Osteocyte (in vitro differentiated cells): ENCODE data around the gene GSDMA. TPM values are rescaled to one million over a fixed set of nuclear protein-coding genes. Genes with fewer than 3 reads are reported as not detected.
A peak's percentile ranks its signal among the peaks of the same experiment; 100 is the strongest.

Experiments
- DNase-seq: peaks from one replicate; pipeline ENCODE4 v3.0.0; 2021; ENCODE audit warnings: mixed read lengths; ENCODE audit not compliant: unreplicated experiment; ENCODE audit errors: extremely low spot score
- H3K27ac Mint-ChIP-seq: one replicate; pipeline ENCODE4 v1.8.0; 2021; ENCODE audit warnings: mild to moderate bottlenecking, mixed read lengths; ENCODE audit not compliant: unreplicated experiment
- H3K27me3 Mint-ChIP-seq: one replicate; pipeline ENCODE4 v1.8.0; 2021; ENCODE audit warnings: mixed read lengths; ENCODE audit not compliant: unreplicated experiment
- H3K36me3 Mint-ChIP-seq: one replicate; pipeline ENCODE4 v1.8.0; 2021; ENCODE audit warnings: mixed read lengths; ENCODE audit not compliant: unreplicated experiment
- H3K4me1 Mint-ChIP-seq: one replicate; pipeline ENCODE4 v1.8.0; 2021; ENCODE audit warnings: mixed read lengths; ENCODE audit not compliant: unreplicated experiment
- H3K4me3 Mint-ChIP-seq: one replicate; pipeline ENCODE4 v1.8.0; 2021; ENCODE audit warnings: mild to moderate bottlenecking, moderate library complexity, mixed read lengths; ENCODE audit not compliant: unreplicated experiment
- H3K9me3 Mint-ChIP-seq: one replicate; pipeline ENCODE4 v1.8.0; 2021; ENCODE audit warnings: mixed read lengths; ENCODE audit not compliant: unreplicated experiment
- CTCF ChIP-seq: fragments of 200-600 bp; sonication (generic); IDR thresholded peaks from 2 replicates; pipeline ENCODE4 v1.5.0; 2021; ENCODE audit warnings: antibody characterized with exemption, mild to moderate bottlenecking, moderate library complexity
- total RNA-seq: library from RNA; stranded (reverse); gene quantifications from 2 replicates; pipeline ENCODE4 v1.2.1, GENCODE V29; 2021

The GSDMA gene
- total RNA-seq, 1 donor from 2014 or later: not detected

GRCh38 chr17:39972271-39972670 is 9.5 kb downstream of the GSDMA start:
- H3K27ac Mint-ChIP-seq: peak overlapping the region; percentile 58
- no peak overlapping the region for H3K4me3 Mint-ChIP-seq
- no peak for TF ChIP-seq CTCF
- no peaks in the 10 kb centered on the region for H3K36me3 Mint-ChIP-seq
- no peak for DNase-seq
- peaks cover 6% of the 10 kb centered on the region for H3K4me1 Mint-ChIP-seq
- no peaks in the 10 kb centered on the region for H3K9me3 Mint-ChIP-seq
- H3K27me3 Mint-ChIP-seq: peaks cover 61% of the 10 kb centered on the region

- no peak overlapping the region for H3K4me3 Mint-ChIP-seq
- peaks cover 57% of the 10 kb centered on the region for H3K27me3 Mint-ChIP-seq
- no peaks in the 10 kb centered on the region for H3K9me3 Mint-ChIP-seq
- H3K27ac Mint-ChIP-seq: no peak overlapping the region
- no peak for DNase-seq
- TF ChIP-seq CTCF: no peak
- H3K36me3 Mint-ChIP-seq: no peaks in the 10 kb centered on the region
- H3K4me1 Mint-ChIP-seq: peaks cover 6% of the 10 kb centered on the region
Measured at GRCh38 chr17:39973496-39973895, 10.7 kb downstream of the GSDMA start.

GRCh38 chr17:39974433-39974832 is 11.6 kb downstream of the GSDMA start:
- Mint-ChIP-seq H3K9me3 (no peaks in the 10 kb centered on the region), H3K4me3 (no peak overlapping the region), H3K36me3 (no peaks in the 10 kb centered on the region), H3K4me1 (peaks cover 10% of the 10 kb centered on the region), H3K27me3 (peaks cover 49% of the 10 kb centered on the region), H3K27ac (no peak overlapping the region)
- DNase-seq: no peak
- TF ChIP-seq CTCF: no peak

- Mint-ChIP-seq H3K4me3 (no peak overlapping the region), H3K27me3 (peaks cover 37% of the 10 kb centered on the region), H3K27ac (no peak overlapping the region), H3K4me1 (peaks cover 16% of the 10 kb centered on the region), H3K9me3 (no peaks in the 10 kb centered on the region), H3K36me3 (no peaks in the 10 kb centered on the region)
- DNase-seq: no peak
- TF ChIP-seq CTCF: no peak
Measured at GRCh38 chr17:39975801-39976200, 13.0 kb downstream of the GSDMA start.

GRCh38 chr17:39979016-39979670 is 16.3 kb downstream of the GSDMA start:
- DNase-seq: no peak
- no peak overlapping the region for H3K27ac Mint-ChIP-seq
- H3K36me3 Mint-ChIP-seq: peaks cover 2% of the 10 kb centered on the region
- peaks cover 29% of the 10 kb centered on the region for H3K4me1 Mint-ChIP-seq
- peak overlapping the region; percentile 23 for H3K4me3 Mint-ChIP-seq
- H3K27me3 Mint-ChIP-seq: peaks cover 13% of the 10 kb centered on the region
- no peak for TF ChIP-seq CTCF
- no peaks in the 10 kb centered on the region for H3K9me3 Mint-ChIP-seq
